Ishikawa (cell line): ENCODE data around the gene BIRC7.

Experiments used
- CEBPB ChIP-seq: IDR thresholded peaks from 2 replicates; pipeline ENCODE4 v1.6.1; 2012
- CREB1 ChIP-seq: IDR thresholded peaks from 2 replicates; pipeline ENCODE4 v1.6.1; 2012; ENCODE audit warnings: low read depth
- EGR1 ChIP-seq: IDR thresholded peaks from 2 replicates; pipeline ENCODE4 v1.6.1; 2012
- EP300 ChIP-seq: IDR thresholded peaks from 2 replicates; pipeline ENCODE4 v1.6.1; 2012; ENCODE audit warnings: borderline replicate concordance
- FOXM1 ChIP-seq: IDR thresholded peaks from 2 replicates; pipeline ENCODE4 v1.6.1; 2012; ENCODE audit warnings: low read depth, borderline replicate concordance
- MAX ChIP-seq: IDR thresholded peaks from 2 replicates; pipeline ENCODE4 v1.6.1; 2012
- NFIC ChIP-seq: IDR thresholded peaks from 2 replicates; pipeline ENCODE4 v1.6.1; 2012
- RAD21 ChIP-seq: IDR thresholded peaks from 2 replicates; pipeline ENCODE4 v1.6.1; 2012; ENCODE audit warnings: low read depth
- REST ChIP-seq: IDR thresholded peaks from 2 replicates; pipeline ENCODE4 v1.6.1; 2012; ENCODE audit warnings: low read depth, mild to moderate bottlenecking
- TAF1 ChIP-seq: IDR thresholded peaks from 2 replicates; pipeline ENCODE4 v1.6.1; 2012; ENCODE audit warnings: low read depth, mild to moderate bottlenecking
- TCF12 ChIP-seq: IDR thresholded peaks from 2 replicates; pipeline ENCODE4 v1.6.1; 2012; ENCODE audit warnings: low read depth
- TEAD4 ChIP-seq: IDR thresholded peaks from 2 replicates; pipeline ENCODE4 v1.6.1; 2012
- USF1 ChIP-seq: IDR thresholded peaks from 2 replicates; pipeline ENCODE4 v1.6.1; 2012
- YY1 ChIP-seq: IDR thresholded peaks from 2 replicates; pipeline ENCODE4 v1.6.1; 2012; ENCODE audit warnings: low read depth
- ZBTB7A ChIP-seq: IDR thresholded peaks from 2 replicates; pipeline ENCODE4 v1.6.1; 2012; ENCODE audit warnings: low read depth

BIRC7 gene

GRCh38 chr20:63284981-63285524 lies 49.3 kb downstream of the BIRC7 start:
- TF ChIP-seq MAX: no peak
- no peak for TF ChIP-seq NFIC
- TF ChIP-seq FOXM1: no peak
- TF ChIP-seq TEAD4: no peak
- TF ChIP-seq TCF12: no peak
- no peak for TF ChIP-seq EGR1
- TF ChIP-seq REST: no peak
- no peak for TF ChIP-seq CREB1
- TF ChIP-seq RAD21: no peak
- no peak for TF ChIP-seq EP300
- no peak for TF ChIP-seq ZBTB7A
- TF ChIP-seq YY1: no peak
- no peak for TF ChIP-seq USF1
- no peak for TF ChIP-seq TAF1

GRCh38 chr20:63285636-63286615 lies 50.2 kb downstream of the BIRC7 start:
- TF ChIP-seq TEAD4 (no peak), NFIC (no peak), USF1 (no peak), ZBTB7A (no peak), CEBPB (no peak), CREB1 (no peak), EP300 (no peak), FOXM1 (no peak), TCF12 (no peak), REST (no peak), TAF1 (no peak), YY1 (no peak), RAD21 (no peak)

GRCh38 chr20:63286781-63287696 lies 51.3 kb downstream of the BIRC7 start:
- no peak for TF ChIP-seq EGR1
- TF ChIP-seq TCF12: no peak
- no peak for TF ChIP-seq NFIC
- TF ChIP-seq FOXM1: no peak
- no peak for TF ChIP-seq USF1
- no peak for TF ChIP-seq CEBPB
- no peak for TF ChIP-seq CREB1
- TF ChIP-seq TEAD4: no peak
- no peak for TF ChIP-seq ZBTB7A
- no peak for TF ChIP-seq TAF1
- TF ChIP-seq MAX: no peak
- TF ChIP-seq YY1: no peak
- no peak for TF ChIP-seq RAD21
